OCI-LY3 (cell line): ENCODE measurements around the gene GDPD4.

Source experiments
- H2AFZ ChIP-seq: fragments of 200-600, 300-600 bp; shearing (Covaris generic); 2 replicates; pipeline ENCODE4 v1.6.0; 2014; ENCODE audit warnings: antibody characterized with exemption, low read depth, low read length
- H3K27ac ChIP-seq: fragments of 200-600, 300-600 bp; sonication (generic); 2 replicates; pipeline ENCODE4 v1.5.1; 2014; ENCODE audit warnings: mild to moderate bottlenecking, low read length, moderate library complexity, mixed read lengths
- H3K27me3 ChIP-seq: fragments of 200-600, 300-600 bp; sonication (generic); 2 replicates; pipeline ENCODE4 v1.6.1; 2014; ENCODE audit warnings: low read depth, low read length, mixed read lengths
- H3K36me3 ChIP-seq: fragments of 200-600, 300-600 bp; sonication (generic); replicated peaks from 2 replicates; pipeline ENCODE3; 2014; ENCODE audit warnings: low read depth, low read length, mixed read lengths
- H3K4me1 ChIP-seq: fragments of 300-600, 200-600 bp; sonication (generic); 2 replicates; pipeline ENCODE4 v1.6.1; 2014; ENCODE audit warnings: low read length, mixed read lengths
- H3K4me2 ChIP-seq: fragments of 200-600, 300-600 bp; sonication (generic); 2 replicates; pipeline ENCODE4 v1.6.1; 2014; ENCODE audit warnings: low read length, mixed read lengths
- H3K4me3 ChIP-seq: fragments of 300-600, 200-600 bp; sonication (generic); 2 replicates; pipeline ENCODE4 v1.5.1; 2014; ENCODE audit warnings: antibody characterized with exemption, mild to moderate bottlenecking, low read length, moderate library complexity
- H3K79me2 ChIP-seq: fragments of 300-600, 200-600 bp; shearing (Covaris generic); 2 replicates; pipeline ENCODE4 v1.6.1; 2014; ENCODE audit warnings: mild to moderate bottlenecking, low read length, mixed read lengths
- H3K9ac ChIP-seq: fragments of 300-600, 200-600 bp; shearing (Covaris generic); 2 replicates; pipeline ENCODE4 v1.6.0; 2014; ENCODE audit warnings: mild to moderate bottlenecking, low read length, moderate library complexity
- H3K9me3 ChIP-seq: fragments of 200-600, 300-600 bp; shearing (Covaris generic); 2 replicates; pipeline ENCODE4 v1.6.1; 2014; ENCODE audit warnings: low read length, mixed read lengths; ENCODE audit not compliant: insufficient read depth
- H4K20me1 ChIP-seq: fragments of 200-600, 300-600 bp; sonication (generic); 2 replicates; pipeline ENCODE4 v1.6.1; 2016; ENCODE audit warnings: low read length, mixed read lengths; ENCODE audit not compliant: insufficient read depth
- CTCF ChIP-seq: fragments of 200-600, 300-600 bp; sonication (generic); IDR thresholded peaks from 2 replicates; pipeline ENCODE4 v1.5.1; 2014; ENCODE audit warnings: antibody characterized with exemption, low read length, low read depth
- EZH2phosphoT487 ChIP-seq: fragments of 200-600 bp; shearing (Covaris generic); IDR thresholded peaks from 2 replicates; pipeline ENCODE4 v1.6.1; 2018; ENCODE audit warnings: antibody characterized with exemption, mixed run types, low read depth

GDPD4 gene

GRCh38 chr11:77180346-77180745, 121.1 kb downstream of the GDPD4 start:
- Histone ChIP-seq H2AFZ (no peak overlapping the region), H4K20me1 (no peaks in the 10 kb centered on the region), H3K27ac (no peak overlapping the region), H3K27me3 (no peaks in the 10 kb centered on the region), H3K36me3 (no peaks in the 10 kb centered on the region), H3K4me2 (no peak overlapping the region), H3K9me3 (no peaks in the 10 kb centered on the region), H3K79me2 (no peaks in the 10 kb centered on the region), H3K4me1 (no peaks in the 10 kb centered on the region), H3K9ac (no peak overlapping the region), H3K4me3 (no peak overlapping the region)
- no peak for TF ChIP-seq CTCF
- TF ChIP-seq EZH2phosphoT487: no peak

- no peaks in the 10 kb centered on the region for H3K27me3 ChIP-seq
- no peaks in the 10 kb centered on the region for H4K20me1 ChIP-seq
- H3K4me1 ChIP-seq: no peaks in the 10 kb centered on the region
- H3K36me3 ChIP-seq: no peaks in the 10 kb centered on the region
- no peaks in the 10 kb centered on the region for H3K79me2 ChIP-seq
- H2AFZ ChIP-seq: no peak overlapping the region
- no peak overlapping the region for H3K27ac ChIP-seq
- H3K9me3 ChIP-seq: no peaks in the 10 kb centered on the region
- no peak overlapping the region for H3K4me3 ChIP-seq
- no peak overlapping the region for H3K4me2 ChIP-seq
- H3K9ac ChIP-seq: no peak overlapping the region
- no peak for TF ChIP-seq CTCF
- TF ChIP-seq EZH2phosphoT487: no peak
These were observed 121.8 kb downstream of the GDPD4 start for GRCh38 chr11:77179681-77180080.

GRCh38 chr11:77179048-77179447, 122.4 kb downstream of the GDPD4 start:
- no peak overlapping the region for H3K9ac ChIP-seq
- TF ChIP-seq EZH2phosphoT487 (no peak), CTCF (no peak)
- H3K4me2 ChIP-seq: no peak overlapping the region

GRCh38 chr11:77178150-77178549, 123.3 kb downstream of the GDPD4 start:
- Histone ChIP-seq H4K20me1 (no peaks in the 10 kb centered on the region), H3K9me3 (no peaks in the 10 kb centered on the region), H3K9ac (no peak overlapping the region), H3K4me1 (no peaks in the 10 kb centered on the region), H3K79me2 (no peaks in the 10 kb centered on the region), H2AFZ (no peak overlapping the region), H3K27ac (no peak overlapping the region), H3K27me3 (no peaks in the 10 kb centered on the region), H3K36me3 (no peaks in the 10 kb centered on the region), H3K4me2 (no peak overlapping the region), H3K4me3 (no peak overlapping the region)
- TF ChIP-seq CTCF: no peak
- no peak for TF ChIP-seq EZH2phosphoT487

More at GRCh38 chr11:77179048-77179447, 122.4 kb downstream of the GDPD4 start:
- no peak overlapping the region for H3K27ac ChIP-seq
- H3K27me3 ChIP-seq: no peaks in the 10 kb centered on the region
- no peaks in the 10 kb centered on the region for H4K20me1 ChIP-seq
- H3K9me3 ChIP-seq: no peaks in the 10 kb centered on the region
- no peak overlapping the region for H2AFZ ChIP-seq
- no peaks in the 10 kb centered on the region for H3K4me1 ChIP-seq
- no peak overlapping the region for H3K4me3 ChIP-seq
- no peaks in the 10 kb centered on the region for H3K36me3 ChIP-seq
- no peaks in the 10 kb centered on the region for H3K79me2 ChIP-seq
